ENCODE data around the gene ZFYVE28.

DNA sequence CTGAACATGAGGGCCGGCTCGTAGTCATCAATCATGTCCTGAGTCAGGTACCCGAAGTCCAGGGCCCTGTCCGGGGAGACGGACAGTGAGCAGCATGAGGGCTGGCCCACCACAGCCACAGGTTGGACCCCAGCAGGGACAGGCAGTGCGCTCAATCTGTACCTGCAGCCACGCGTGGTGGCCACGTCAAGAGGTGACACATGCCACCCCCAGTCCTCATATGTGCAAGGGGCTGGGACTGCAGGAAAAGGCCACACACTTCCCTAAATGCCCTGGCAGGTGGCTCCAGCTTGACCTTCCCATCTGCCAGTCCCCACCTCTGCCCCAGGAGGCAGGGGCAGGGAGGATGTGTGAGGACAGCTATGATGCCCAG lies 82.7 kb downstream of the ZFYVE28 start:
- TF ChIP-seq, protein P1, sequence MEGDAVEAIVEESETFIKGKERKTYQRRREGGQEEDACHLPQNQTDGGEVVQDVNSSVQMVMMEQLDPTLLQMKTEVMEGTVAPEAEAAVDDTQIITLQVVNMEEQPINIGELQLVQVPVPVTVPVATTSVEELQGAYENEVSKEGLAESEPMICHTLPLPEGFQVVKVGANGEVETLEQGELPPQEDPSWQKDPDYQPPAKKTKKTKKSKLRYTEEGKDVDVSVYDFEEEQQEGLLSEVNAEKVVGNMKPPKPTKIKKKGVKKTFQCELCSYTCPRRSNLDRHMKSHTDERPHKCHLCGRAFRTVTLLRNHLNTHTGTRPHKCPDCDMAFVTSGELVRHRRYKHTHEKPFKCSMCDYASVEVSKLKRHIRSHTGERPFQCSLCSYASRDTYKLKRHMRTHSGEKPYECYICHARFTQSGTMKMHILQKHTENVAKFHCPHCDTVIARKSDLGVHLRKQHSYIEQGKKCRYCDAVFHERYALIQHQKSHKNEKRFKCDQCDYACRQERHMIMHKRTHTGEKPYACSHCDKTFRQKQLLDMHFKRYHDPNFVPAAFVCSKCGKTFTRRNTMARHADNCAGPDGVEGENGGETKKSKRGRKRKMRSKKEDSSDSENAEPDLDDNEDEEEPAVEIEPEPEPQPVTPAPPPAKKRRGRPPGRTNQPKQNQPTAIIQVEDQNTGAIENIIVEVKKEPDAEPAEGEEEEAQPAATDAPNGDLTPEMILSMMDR (conservative IDR thresholded peaks at IDR 0.05), result no peak
- TF ChIP-seq EZH2 (IDR thresholded peaks at IDR 0.05; ENCODE audit: low read depth), result no peak
